T-cell (primary cell): Measurements from ENCODE around the gene LBHD1. TPM values are rescaled to one million over a fixed set of nuclear protein-coding genes. Genes with fewer than 3 reads are reported as not detected.

Experiments
- ATAC-seq, 4 experiments: fragments of 200-7000 bp in 3 of 4; fragments of 150-1000 bp in 1 of 4; cut with Tn5 transposase; replicated peaks in 1 of 4; 1 replicate in 3 of 4; 2 replicates in 1 of 4; pipeline ENCODE4 v1.10.0; 2021; ENCODE audit warnings: moderate library complexity in 3 of 4, mild to moderate bottlenecking in 2 of 4, moderate number of reproducible peaks in 1 of 4
- CTCF ChIA-PET, 2 donors: fragments of 300-600 bp; sonication (Branson Sonifier 250); formaldehyde crosslinking; loops; one replicate each; lab custom pipeline; 2022; ENCODE audit warnings: antibody characterized with exemption in 2 of 2; lab: Charles Lee
- POLR2A ChIA-PET, 2 donors: fragments of 300-600 bp; sonication (Branson Sonifier 250); formaldehyde crosslinking; loops; one replicate each; lab custom pipeline; 2022; ENCODE audit warnings: antibody characterized with exemption in 2 of 2; lab: Charles Lee
- DNase-seq, 35 experiments: peaks; one replicate each; pipeline versions ENCODE4 v3.0.0 to v3.0.0-alpha.2; 2013 to 2023
- H3K27ac ChIP-seq: one replicate; pipeline ENCODE4 v1.5.1; 2013; ENCODE audit warnings: low read length
- H3K27me3 ChIP-seq, 2 experiments: replicated peaks in 1 of 2; 1 replicate in 1 of 2; 2 replicates in 1 of 2; pipeline versions ENCODE4 v1.6.1 to v1.7.0; 2013; ENCODE audit warnings: low read length in 1 of 2, mixed read lengths in 1 of 2; ENCODE audit not compliant: control insufficient read depth in 2 of 2, insufficient read depth in 2 of 2; ENCODE audit errors: extremely low read depth in 1 of 2
- H3K36me3 ChIP-seq, 2 donors: 1 replicate in 1 of 2; 2 replicates in 1 of 2; pipeline versions ENCODE4 v1.6.1 to v1.7.0; 2013; ENCODE audit warnings: low read length in 1 of 2; ENCODE audit not compliant: control insufficient read depth in 2 of 2, insufficient read depth in 1 of 2; ENCODE audit errors: extremely low read depth in 1 of 2
- H3K4me1 ChIP-seq, 2 experiments: 1 replicate in 1 of 2; 2 replicates in 1 of 2; pipeline versions ENCODE4 v1.6.1 to v1.7.0; 2013; ENCODE audit warnings: low read length in 2 of 2, mixed read lengths in 1 of 2; ENCODE audit not compliant: insufficient read depth in 2 of 2, control insufficient read depth in 1 of 2; ENCODE audit errors: extremely low read depth in 1 of 2
- H3K4me3 ChIP-seq, 2 donors: 1 replicate in 1 of 2; 2 replicates in 1 of 2; pipeline versions ENCODE4 v1.5.1 to v1.7.0; 2013; ENCODE audit warnings: mild to moderate bottlenecking in 2 of 2, low read length in 1 of 2, moderate library complexity in 1 of 2; ENCODE audit not compliant: control insufficient read depth in 1 of 2; ENCODE audit errors: extremely low read depth in 1 of 2
- H3K9me3 ChIP-seq: 2 replicates; pipeline ENCODE4 v1.7.0; 2013
- H3K27ac Mint-ChIP-seq, 2 donors: one replicate each; pipeline ENCODE4 v1.8.0; 2020 to 2021; ENCODE audit warnings: mild to moderate bottlenecking in 2 of 2, mixed read lengths in 2 of 2
- H3K27me3 Mint-ChIP-seq, 2 donors: one replicate each; pipeline ENCODE4 v1.8.0; 2021 to 2022; ENCODE audit warnings: mixed read lengths in 2 of 2
- H3K36me3 Mint-ChIP-seq: one replicate; pipeline ENCODE4 v1.8.0; 2021; ENCODE audit warnings: mixed read lengths
- H3K4me1 Mint-ChIP-seq, 3 donors: one replicate each; pipeline ENCODE4 v1.8.0; 2020 to 2022; ENCODE audit warnings: mixed read lengths in 3 of 3, mild to moderate bottlenecking in 1 of 3
- H3K4me3 Mint-ChIP-seq, 3 donors: one replicate each; pipeline ENCODE4 v1.8.0; 2020 to 2022; ENCODE audit warnings: mild to moderate bottlenecking in 3 of 3, mixed read lengths in 3 of 3, moderate library complexity in 3 of 3
- H3K9me3 Mint-ChIP-seq, 3 donors: one replicate each; pipeline ENCODE4 v1.8.0; 2020 to 2022; ENCODE audit warnings: mixed read lengths in 3 of 3
- WGBS: methylation state at CpG from one replicate; pipeline ENCODE4 v1.1.5; 2013; ENCODE audit warnings: missing lambda C conversion rate; ENCODE audit not compliant: insufficient coverage; 5-methylcytosine and 5-hydroxymethylcytosine counted together
- total RNA-seq, 35 experiments: library from RNA in 6 of 35; stranded (reverse) in 6 of 35; fragments of 120-200 nt in 1 of 35; gene quantifications; one replicate each; pipeline versions ENCODE4 v1.2.1 to v1.2.4 and lab custom pipeline; 2013 to 2026

Gene LBHD1
- total RNA-seq, 5 donors from 2014 or later (not counting 1 experiment from before 2014, with no cell fraction given), result 15.5 to 24.7 (median 20.7) TPM

DNA sequence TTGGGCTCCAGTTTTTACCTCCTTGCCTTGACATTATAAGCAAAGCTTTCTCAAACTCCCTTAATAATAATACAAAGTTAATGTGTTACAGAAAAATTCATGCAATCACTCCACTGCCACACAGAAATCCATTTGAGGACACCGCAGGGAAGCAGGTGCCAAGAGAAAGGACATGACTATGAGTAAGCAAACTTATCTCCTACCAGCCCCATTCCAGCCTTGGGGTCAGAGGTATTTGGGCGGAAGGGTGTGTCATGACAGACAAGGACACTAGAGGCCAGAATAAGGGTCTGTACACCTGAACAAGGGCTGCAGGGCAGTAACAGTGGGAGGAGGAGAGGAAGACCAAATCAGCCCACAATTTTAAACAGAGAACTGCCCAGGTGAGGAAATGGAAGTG lies 41.3 kb upstream of the LBHD1 start:
- H3K36me3 ChIP-seq, result peaks cover 12 to 73% of the 10 kb centered on the region in 2 donors
- no peak for DNase-seq

DNA sequence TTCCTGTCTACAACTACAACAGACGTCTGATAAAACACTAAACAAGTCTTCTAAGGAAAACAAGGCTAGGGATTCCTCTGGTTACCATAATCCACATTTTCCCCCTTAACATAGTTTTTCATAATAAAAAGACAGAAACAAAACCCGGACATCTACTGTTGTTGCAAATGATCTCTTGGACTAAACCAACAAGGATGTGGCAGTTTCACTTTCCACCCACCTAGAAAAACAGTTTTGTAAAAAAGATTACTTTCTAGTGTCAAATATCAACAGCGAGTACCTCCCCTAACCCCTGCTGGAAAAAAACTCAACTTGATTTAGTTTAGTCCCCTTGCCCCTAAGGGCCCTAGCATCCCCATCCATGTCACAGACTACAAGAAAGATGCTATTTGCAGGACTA lies 40.8 kb upstream of the LBHD1 start:
- H3K27me3 Mint-ChIP-seq, result no peaks in the 10 kb centered on the region
- WGBS, result 60% methylated on average over 1 of the region's 3 CpGs
- Histone ChIP-seq H3K27me3 (no peaks in the 10 kb centered on the region), H3K27ac (peak overlapping the region; percentile 18), H3K4me3 (no peak overlapping the region), H3K4me1 (peaks cover 11 to 24% of the 10 kb centered on the region in 2 experiments), H3K9me3 (no peaks in the 10 kb centered on the region), H3K36me3 (peaks cover 12 to 68% of the 10 kb centered on the region in 2 donors)
- POLR2A ChIA-PET, result no interaction called here
- no peak for ATAC-seq
- peak overlapping the region in 1 of 3 donors; percentile 31 for H3K4me3 Mint-ChIP-seq
- no peaks in the 10 kb centered on the region for H3K9me3 Mint-ChIP-seq
- H3K4me1 Mint-ChIP-seq, result peaks cover 58 to 69% (median 60%) of the 10 kb centered on the region in 3 donors
- H3K36me3 Mint-ChIP-seq, result peaks cover 45% of the 10 kb centered on the region
- DNase-seq, result no peak
- H3K27ac Mint-ChIP-seq, result peak overlapping the region; percentile 84 to 89
- CTCF ChIA-PET, result interaction anchor here in 1 of 2 donors (1.0 kb wide), 1 partner anchor 12 kb away, joined by 4 read pairs; no protein-coding TSS in a partner anchor

More for the DNA sequence above, 41.3 kb upstream of the LBHD1 start:
- peaks cover 50% of the 10 kb centered on the region for H3K36me3 Mint-ChIP-seq
- no CpG with 5 or more reads among the region's 2 CpGs for WGBS
- peak overlapping the region; percentile 84 to 89 for H3K27ac Mint-ChIP-seq
- H3K27me3 ChIP-seq, result no peaks in the 10 kb centered on the region
- POLR2A ChIA-PET, result interaction anchor here in 1 of 2 donors (0.6 kb wide), 1 partner anchor 160 kb away, joined by 10 read pairs; no protein-coding TSS in a partner anchor
- peaks cover 8 to 19% of the 10 kb centered on the region in 2 experiments for H3K4me1 ChIP-seq
- H3K27me3 Mint-ChIP-seq, result no peaks in the 10 kb centered on the region
- peaks cover 57 to 68% (median 58%) of the 10 kb centered on the region in 3 donors for H3K4me1 Mint-ChIP-seq
- peak overlapping the region; percentile 18 for H3K27ac ChIP-seq
- no peak overlapping the region for H3K4me3 ChIP-seq
- ATAC-seq, result no peak
- H3K9me3 Mint-ChIP-seq, result no peaks in the 10 kb centered on the region
- no peak overlapping the region for H3K4me3 Mint-ChIP-seq
- no peaks in the 10 kb centered on the region for H3K9me3 ChIP-seq
- CTCF ChIA-PET, result interaction anchor here in 1 of 2 donors (0.6 kb wide), 2 partner anchors 105 to 113 kb away, joined by 3 to 4 read pairs; no protein-coding TSS in a partner anchor

DNA sequence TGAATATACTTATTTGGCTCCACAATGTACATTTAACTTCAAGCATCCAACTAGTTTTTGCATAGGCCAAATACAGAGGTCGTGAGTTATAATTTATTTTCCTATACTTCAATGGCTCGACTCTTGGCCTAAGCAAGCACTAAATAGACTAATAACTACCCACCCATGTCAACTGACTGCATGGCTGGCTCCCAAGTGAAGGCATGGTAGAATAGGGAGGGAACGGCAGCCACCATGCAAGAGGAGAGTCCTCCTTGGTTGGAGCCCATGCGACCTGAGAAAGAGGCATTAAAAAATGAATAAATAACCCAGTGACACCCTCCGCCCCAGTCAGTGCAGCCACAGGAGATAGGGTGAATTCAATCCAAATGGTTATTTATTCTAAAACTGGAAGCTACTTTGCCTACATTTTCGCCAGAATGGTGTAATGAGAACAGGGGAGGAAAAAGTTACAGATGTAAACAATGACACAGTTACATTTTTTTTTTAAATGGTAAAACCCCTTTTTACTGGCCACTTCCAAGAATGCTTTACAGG lies 40.3 kb upstream of the LBHD1 start:
- ChIA-PET CTCF (interaction anchor here in 1 of 2 donors (1.0 kb wide), 1 partner anchor 12 kb away, joined by 4 read pairs; no protein-coding TSS in a partner anchor), POLR2A (interaction anchor here in 1 of 2 donors (0.9 kb wide), 1 partner anchor 15 kb away, joined by 4 read pairs; the partner anchor contains the start of gene HNRNPUL2)
- Mint-ChIP-seq H3K9me3 (no peaks in the 10 kb centered on the region), H3K4me3 (peak overlapping the region in 1 of 3 donors; percentile 2), H3K36me3 (peaks cover 44% of the 10 kb centered on the region), H3K27ac (peak overlapping the region; percentile 84 to 89), H3K4me1 (peaks cover 54 to 72% (median 62%) of the 10 kb centered on the region in 3 donors), H3K27me3 (no peaks in the 10 kb centered on the region)
- H3K4me3 ChIP-seq, result no peak overlapping the region
- H3K27me3 ChIP-seq, result no peaks in the 10 kb centered on the region
- DNase-seq, result no peak
- 100% methylated on average over 1 of the region's 6 CpGs for WGBS
- no peak for ATAC-seq
- no peak overlapping the region for H3K27ac ChIP-seq
- H3K36me3 ChIP-seq, result peaks cover 8 to 63% of the 10 kb centered on the region in 2 donors
- peaks cover 11 to 29% of the 10 kb centered on the region in 2 experiments for H3K4me1 ChIP-seq
- H3K9me3 ChIP-seq, result no peaks in the 10 kb centered on the region

DNA sequence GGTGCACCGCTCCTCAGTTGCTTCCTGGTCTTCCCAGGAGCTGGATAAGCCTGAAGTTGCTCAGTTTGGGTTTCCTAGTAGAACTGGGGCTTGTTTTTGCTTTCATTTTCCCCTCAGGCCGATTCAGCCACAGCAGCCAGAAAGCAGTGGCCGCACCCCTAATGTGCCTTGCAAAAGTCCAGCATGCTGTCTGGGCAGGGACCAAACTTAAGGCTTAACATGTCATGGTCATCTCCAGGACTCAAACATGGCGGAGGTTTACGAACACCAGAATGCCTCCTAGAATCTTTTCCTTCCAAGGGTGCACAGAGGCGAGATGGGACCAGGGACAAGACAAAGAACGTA lies 37.9 kb upstream of the LBHD1 start:
- H3K9me3 Mint-ChIP-seq, result no peaks in the 10 kb centered on the region
- H3K4me1 ChIP-seq, result peaks cover 19 to 50% of the 10 kb centered on the region in 2 experiments
- H3K27me3 Mint-ChIP-seq, result no peaks in the 10 kb centered on the region
- H3K36me3 ChIP-seq, result peaks cover 0 to 39% of the 10 kb centered on the region in 2 donors
- peaks cover 23% of the 10 kb centered on the region for H3K36me3 Mint-ChIP-seq
- POLR2A ChIA-PET, result interaction anchor here (0.5 to 2.2 kb wide), 7 partner anchors 33 to 136 kb away, joined by 3 to 10 read pairs (median 6); partner anchors contain the start of genes C11orf98 (in 1 of the 2), CSKMT (in 1 of the 2), EEF1G (in 1 of the 2) and UQCC3 (in 1 of the 2)
- CTCF ChIA-PET, result interaction anchor here in 1 of 2 donors (1.2 kb wide), 1 partner anchor 17 kb away, joined by 5 read pairs; the partner anchor contains the start of gene HNRNPUL2
- H3K4me1 Mint-ChIP-seq, result peaks cover 64 to 77% (median 70%) of the 10 kb centered on the region in 3 donors
- peak overlapping the region; percentile 94 for H3K27ac ChIP-seq
- peak overlapping the region; percentile 88 to 97 (median 90) for H3K4me3 Mint-ChIP-seq
- H3K4me3 ChIP-seq, result peak overlapping the region; percentile 70 to 71
- WGBS, result 65% methylated on average over 4 of the region's 7 CpGs
- DNase-seq, result peak in 3 of 35 experiments; percentile 2 to 16 (median 13)
- no peaks in the 10 kb centered on the region for H3K27me3 ChIP-seq
- H3K9me3 ChIP-seq, result no peaks in the 10 kb centered on the region
- ATAC-seq, result no peak
- H3K27ac Mint-ChIP-seq, result peak overlapping the region; percentile 95 to 97

DNA sequence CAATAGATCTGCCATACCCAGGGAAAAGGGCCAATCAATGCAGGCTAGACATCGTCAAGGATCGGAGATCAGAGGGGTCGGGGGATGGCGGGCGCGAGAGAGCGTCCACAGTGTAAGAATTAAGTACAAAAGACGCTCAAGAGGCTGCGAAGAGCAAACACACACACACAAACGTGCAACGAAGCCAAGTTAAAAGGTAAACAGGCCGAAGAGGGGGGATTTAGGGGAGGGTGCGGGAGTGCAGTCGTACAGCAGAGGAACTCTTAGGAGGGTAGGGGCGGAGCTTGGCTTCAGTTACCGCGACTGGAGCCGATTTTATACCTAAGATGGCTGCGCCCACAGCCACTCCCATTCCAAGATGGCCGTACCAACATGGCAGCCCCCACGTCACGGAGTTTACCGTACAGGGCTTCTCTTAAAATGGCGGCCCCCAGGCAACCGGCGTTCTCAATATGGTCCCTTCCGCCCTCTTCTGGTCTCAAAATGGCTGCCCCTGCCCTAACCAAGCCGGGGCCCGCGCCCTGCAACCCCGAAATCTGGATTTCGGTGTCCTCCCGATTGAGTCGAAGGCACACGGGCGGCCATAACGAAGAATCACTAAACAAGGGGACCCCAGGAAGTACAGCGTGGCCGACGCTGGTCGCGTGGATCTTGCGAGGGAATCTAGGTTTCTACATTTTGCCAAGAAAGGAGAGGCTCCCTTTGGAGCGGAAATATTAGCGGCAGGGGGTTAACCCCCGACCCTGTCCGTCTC lies 37.4 kb upstream of the LBHD1 start:
- 1% methylated on average over 34 of the region's 47 CpGs for WGBS

More for the DNA sequence above, 37.4 kb upstream of the LBHD1 start:
- Mint-ChIP-seq H3K27ac (peak overlapping the region; percentile 95 to 97), H3K36me3 (peaks cover 21% of the 10 kb centered on the region), H3K27me3 (no peaks in the 10 kb centered on the region), H3K4me1 (peaks cover 63 to 74% (median 67%) of the 10 kb centered on the region in 3 donors), H3K4me3 (peak overlapping the region; percentile 88 to 97 (median 90)), H3K9me3 (no peaks in the 10 kb centered on the region)
- Histone ChIP-seq H3K27ac (peak overlapping the region; percentile 94), H3K36me3 (peaks cover 0 to 35% of the 10 kb centered on the region in 2 donors), H3K4me3 (peak overlapping the region; percentile 70 to 71), H3K27me3 (no peaks in the 10 kb centered on the region), H3K9me3 (no peaks in the 10 kb centered on the region), H3K4me1 (peaks cover 19 to 50% of the 10 kb centered on the region in 2 experiments)
- CTCF ChIA-PET, result interaction anchor here in 1 of 2 donors (0.6 to 1.4 kb wide), 5 partner anchors 17 to 285 kb away, joined by 3 to 6 read pairs (median 4); partner anchors contain the start of genes HNRNPUL2 and SLC3A2
- ATAC-seq, result peak; percentile 80 to 85 (median 82)
- POLR2A ChIA-PET, result interaction anchor here (0.5 to 2.2 kb wide), 12 partner anchors 18 to 145 kb away, joined by 3 to 10 read pairs (median 5); partner anchors contain the start of genes C11orf98 (in 1 of the 2), CSKMT (in 1 of the 2), EEF1G (in 1 of the 2) and HNRNPUL2 (in 1 of the 2)
- peak; percentile 90 to 99 (median 97) for DNase-seq
